HG02981 (cell line): ENCODE measurements around the gene TLL1.
A peak's percentile ranks its signal among the peaks of the same experiment; 100 is the strongest.

Experiments
- ATAC-seq: cut with Tn5 transposase; IDR thresholded peaks from one replicate; pipeline ENCODE4 v1.9.1; 2021; ENCODE audit warnings: mild to moderate bottlenecking, moderate library complexity; ENCODE audit not compliant: unreplicated experiment

The TLL1 gene

GRCh38 chr4:166043801-166044200 is 170.8 kb downstream of the TLL1 start:
- no peak for ATAC-seq

GRCh38 chr4:166044871-166045270 is 171.8 kb downstream of the TLL1 start:
- ATAC-seq = no peak

GRCh38 chr4:166045457-166045856 is 172.4 kb downstream of the TLL1 start:
- no peak for ATAC-seq

GRCh38 chr4:166049036-166049435 is 176.0 kb downstream of the TLL1 start:
- no peak for ATAC-seq

GRCh38 chr4:166064721-166065120 is 191.7 kb downstream of the TLL1 start:
- ATAC-seq = no peak

- ATAC-seq = no peak
These were observed 192.3 kb downstream of the TLL1 start for GRCh38 chr4:166065324-166065723.

GRCh38 chr4:166066936-166067335 is 193.9 kb downstream of the TLL1 start:
- ATAC-seq = no peak

- no peak for ATAC-seq
These were observed 194.9 kb downstream of the TLL1 start for GRCh38 chr4:166067915-166068314.

- no peak for ATAC-seq
These were observed 200.7 kb downstream of the TLL1 start for GRCh38 chr4:166073783-166074182.

- ATAC-seq = no peak
These were observed 202.6 kb downstream of the TLL1 start for GRCh38 chr4:166075599-166075998.

- ATAC-seq = no peak
These were observed 204.7 kb downstream of the TLL1 start for GRCh38 chr4:166077782-166078181.

GRCh38 chr4:166078383-166078782 is 205.3 kb downstream of the TLL1 start:
- ATAC-seq = no peak

- no peak for ATAC-seq
These were observed 205.9 kb downstream of the TLL1 start for GRCh38 chr4:166078955-166079354.

GRCh38 chr4:166087569-166087968 is 214.5 kb downstream of the TLL1 start:
- no peak for ATAC-seq

GRCh38 chr4:166088576-166088975 is 215.5 kb downstream of the TLL1 start:
- ATAC-seq = no peak

- no peak for ATAC-seq
These were observed 218.1 kb downstream of the TLL1 start for GRCh38 chr4:166091146-166091545.

- peak; percentile 80 for ATAC-seq
These were observed 219.0 kb downstream of the TLL1 start for GRCh38 chr4:166091912-166092510.

- no peak for ATAC-seq
These were observed 219.8 kb downstream of the TLL1 start for GRCh38 chr4:166092797-166093290.

- ATAC-seq = no peak
These were observed 231.6 kb downstream of the TLL1 start for GRCh38 chr4:166104623-166105022.

- no peak for ATAC-seq
These were observed 248.9 kb downstream of the TLL1 start for GRCh38 chr4:166121897-166122296.

- no peak for ATAC-seq
These were observed 250.5 kb downstream of the TLL1 start for GRCh38 chr4:166123546-166123945.

GRCh38 chr4:166128403-166128802 is 255.4 kb downstream of the TLL1 start:
- no peak for ATAC-seq

GRCh38 chr4:166134285-166134684 is 261.2 kb downstream of the TLL1 start:
- ATAC-seq = no peak
